K562 (cell line): ENCODE measurements around the gene EPGN. TPM values are rescaled to one million over a fixed set of nuclear protein-coding genes. Genes with fewer than 3 reads are reported as not detected.
A peak's percentile ranks its signal among the peaks of the same experiment; 100 is the strongest.

Experiments
- CCAR2 ChIP-seq: fragments of 200-400 bp; formaldehyde crosslinking; IDR thresholded peaks from 2 replicates; pipeline ENCODE4 v1.6.1; 2017; ENCODE audit warnings: mild to moderate bottlenecking, low read depth, low read length
- CXXC5 ChIP-seq: fragments of 250-450 bp; sonication (Bioruptor Pico); IDR thresholded peaks from 2 replicates; pipeline ENCODE4 v1.8.0; 2022; ENCODE audit warnings: inconsistent platforms, mild to moderate bottlenecking, moderate library complexity
- FOXA1 ChIP-seq: fragments of 450-650 bp; IDR thresholded peaks from 2 replicates; pipeline ENCODE4 v1.6.1; 2016; ENCODE audit warnings: mild to moderate bottlenecking, borderline replicate concordance
- KDM5B ChIP-seq: fragments of 200-600 bp; sonication (generic); IDR thresholded peaks from 2 replicates; pipeline ENCODE4 v1.6.1; 2012; ENCODE audit warnings: low read depth, mild to moderate bottlenecking, moderate library complexity, low read length, control low read depth, inconsistent platforms; ENCODE audit not compliant: insufficient replicate concordance
- MTA3 ChIP-seq: fragments of 450-650 bp; formaldehyde crosslinking; IDR thresholded peaks from 2 replicates; pipeline ENCODE4 v1.6.1; 2017; ENCODE audit warnings: mild to moderate bottlenecking, borderline replicate concordance
- MTF1 ChIP-seq: fragments of 250-450 bp; sonication (Bioruptor Pico); IDR thresholded peaks from 2 replicates; pipeline ENCODE4 v1.9.0; 2021; ENCODE audit warnings: moderate library complexity, mild to moderate bottlenecking, inconsistent platforms, borderline replicate concordance
- NFRKB ChIP-seq: fragments of 450-650 bp; IDR thresholded peaks from 2 replicates; pipeline ENCODE4 v1.6.1; 2016; ENCODE audit warnings: low read depth
- POLR2A ChIP-seq: fragments of 450-650 bp; conservative IDR thresholded peaks from 2 replicates; pipeline ENCODE4 v1.6.1; 2016
- TSC22D4 ChIP-seq: fragments of 450-650 bp; IDR thresholded peaks from 2 replicates; pipeline ENCODE4 v1.6.1; 2016; ENCODE audit warnings: missing genetic modification characterization, missing biosample characterization, control low read depth
- YY1 ChIP-seq, 3 experiments: IDR thresholded peaks; 2 replicates each; pipeline ENCODE4 v1.6.1; 2011; ENCODE audit warnings: low read length in 2 of 3, mild to moderate bottlenecking in 2 of 3, moderate library complexity in 2 of 3, borderline replicate concordance in 1 of 3, control low read depth in 1 of 3, low read depth in 1 of 3; ENCODE audit not compliant: insufficient read depth in 3 of 3, insufficient replicate concordance in 2 of 3, control insufficient read depth in 1 of 3, insufficient read length in 1 of 3; ENCODE audit errors: extremely low read depth in 1 of 3
- ZNF583 ChIP-seq: fragments of 250-450 bp; sonication (Bioruptor Pico); IDR thresholded peaks from 2 replicates; pipeline ENCODE4 v1.4.0; 2020
- ZNF76 ChIP-seq: fragments of 250-450 bp; sonication (Bioruptor Pico); IDR thresholded peaks from 2 replicates; pipeline ENCODE4 v1.4.0; 2020; ENCODE audit warnings: mild to moderate bottlenecking, moderate library complexity, borderline replicate concordance
- ZNF766 ChIP-seq: fragments of 200-800 bp; sonication (Bioruptor generic); conservative IDR thresholded peaks from 2 replicates; pipeline ENCODE4 v1.6.1; 2016; ENCODE audit warnings: missing genetic modification characterization, missing compliant biosample characterization
- ZNF77 ChIP-seq: fragments of 250-450 bp; sonication (Bioruptor Pico); IDR thresholded peaks from 2 replicates; pipeline ENCODE4 v1.5.0; 2020
- polyA plus RNA-seq, 8 experiments: library from polyadenylated mRNA; depleted of rRNA in 4 of 8; stranded (reverse) in 5 of 8; unstranded in 3 of 8; fragments of >200 nt; fragmentation: Nextera tagmentation in 2 of 8; fragmentation: Illumina TruSeq in 1 of 8; extraction: Ambion mirVana in 2 of 8; extraction: Trizol in 1 of 8; gene quantifications; 2 replicates each; pipeline versions ENCODE4 v1.2.1 to v1.2.3, GENCODE V29; 2011 to 2014; ENCODE audit warnings: inconsistent platforms in 1 of 8, missing spikeins in 1 of 8
- total RNA-seq, 7 experiments: library from RNA; depleted of rRNA in 6 of 7; stranded (reverse); fragments of >200 nt in 6 of 7; fragmentation: Illumina TruSeq in 2 of 7; extraction: Trizol in 2 of 7; gene quantifications; 2 replicates each; pipeline versions ENCODE4 v1.2.1 to v1.2.3, GENCODE V29; 2011 to 2021; ENCODE audit warnings: low replicate concordance in 1 of 7
- TF ChIP-seq, protein P1 (sequence below): fragments of 450-650 bp; IDR thresholded peaks from 2 replicates; pipeline ENCODE4 v1.6.1; 2016; ENCODE audit warnings: borderline replicate concordance
- TF ChIP-seq, protein P2 (sequence below): sonication (generic); formaldehyde crosslinking; IDR thresholded peaks from 2 replicates; pipeline ENCODE4 v1.8.1; 2023; ENCODE audit warnings: mild to moderate bottlenecking, missing genetic modification reagents
- TF ChIP-seq, protein P3 (sequence below): fragments of 450-650 bp; IDR thresholded peaks from 2 replicates; pipeline ENCODE4 v1.6.1; 2016; ENCODE audit warnings: mild to moderate bottlenecking
- TF ChIP-seq, protein P4 (sequence below), 2 experiments: fragments of 450-650 bp in 1 of 2; sonication (generic) in 1 of 2; formaldehyde crosslinking; conservative IDR thresholded peaks; 2 replicates each; pipeline versions ENCODE4 v1.4.0 to v1.8.1; 2020 to 2022; ENCODE audit warnings: mild to moderate bottlenecking in 1 of 2, missing genetic modification reagents in 1 of 2
- TF ChIP-seq, protein P5 (sequence below), 2 experiments: fragments of 250-450 bp in 1 of 2; fragments of 450-650 bp in 1 of 2; sonication (Bioruptor Pico) in 1 of 2; IDR thresholded peaks; 2 replicates each; pipeline versions ENCODE4 v1.6.1 to v1.8.0; 2016 to 2021; ENCODE audit warnings: mild to moderate bottlenecking in 2 of 2, moderate library complexity in 2 of 2, missing compliant biosample characterization in 1 of 2, missing genetic modification characterization in 1 of 2

Gene EPGN
- total and polyA plus RNA-seq, 9 of the 15 experiments (the other 6 are each of a cell fraction or from before 2014, with no cell fraction given), result 0.10 to 0.56 TPM; not detected in 7

DNA sequence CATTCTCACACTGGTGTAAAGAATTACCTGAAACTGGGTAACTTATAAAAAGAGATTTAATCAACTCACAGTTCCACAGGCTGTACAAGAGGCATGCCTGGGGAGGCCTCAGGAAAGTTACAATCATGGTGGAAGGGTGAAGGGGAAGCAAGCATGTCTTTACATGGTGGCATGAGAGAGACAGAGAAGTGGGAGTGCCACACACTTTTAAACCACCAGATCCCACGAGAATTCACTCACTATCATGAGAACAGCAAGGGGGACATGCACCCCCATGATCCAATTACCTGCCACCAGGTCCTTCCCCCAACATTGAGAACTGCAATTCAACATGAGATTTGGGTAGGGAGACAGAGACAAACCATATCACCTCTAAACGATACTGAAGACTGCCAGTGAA is 23.0 kb downstream of the EPGN start (continued):
- TF ChIP-seq YY1 (IDR thresholded peaks at IDR 0.05; ENCODE audit: borderline replicate concordance in 1 of 3, control insufficient read depth in 1 of 3, extremely low read depth in 1 of 3, insufficient read depth in 3 of 3, insufficient read length in 1 of 3, insufficient replicate concordance in 2 of 3, low read depth in 1 of 3, low read length in 2 of 3) (peak in 1 of 3 experiments; percentile 69), ZNF76 (CRISPR knock-in tag) (no peak), MTF1 (no peak), ZNF583 (CRISPR knock-in tag) (0 out of 2 replicates have a peak, but pooled peaks have one; percentile 21), KDM5B (peak; percentile 32), CCAR2 (no peak), POLR2A (peak; percentile 59), ZNF77 (CRISPR knock-in tag) (no peak), TSC22D4 (tag) (no peak), CXXC5 (CRISPR knock-in tag) (peak; percentile 33), NFRKB (peak; percentile 72), FOXA1 (no peak), MTA3 (peak; percentile 53; the same call in 1 of the 2 replicates), ZNF766 (CRISPR knock-in tag) (peak; percentile 65)
- TF ChIP-seq, protein P1, sequence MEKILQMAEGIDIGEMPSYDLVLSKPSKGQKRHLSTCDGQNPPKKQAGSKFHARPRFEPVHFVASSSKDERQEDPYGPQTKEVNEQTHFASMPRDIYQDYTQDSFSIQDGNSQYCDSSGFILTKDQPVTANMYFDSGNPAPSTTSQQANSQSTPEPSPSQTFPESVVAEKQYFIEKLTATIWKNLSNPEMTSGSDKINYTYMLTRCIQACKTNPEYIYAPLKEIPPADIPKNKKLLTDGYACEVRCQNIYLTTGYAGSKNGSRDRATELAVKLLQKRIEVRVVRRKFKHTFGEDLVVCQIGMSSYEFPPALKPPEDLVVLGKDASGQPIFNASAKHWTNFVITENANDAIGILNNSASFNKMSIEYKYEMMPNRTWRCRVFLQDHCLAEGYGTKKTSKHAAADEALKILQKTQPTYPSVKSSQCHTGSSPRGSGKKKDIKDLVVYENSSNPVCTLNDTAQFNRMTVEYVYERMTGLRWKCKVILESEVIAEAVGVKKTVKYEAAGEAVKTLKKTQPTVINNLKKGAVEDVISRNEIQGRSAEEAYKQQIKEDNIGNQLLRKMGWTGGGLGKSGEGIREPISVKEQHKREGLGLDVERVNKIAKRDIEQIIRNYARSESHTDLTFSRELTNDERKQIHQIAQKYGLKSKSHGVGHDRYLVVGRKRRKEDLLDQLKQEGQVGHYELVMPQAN, result no peak
- TF ChIP-seq, protein P2, sequence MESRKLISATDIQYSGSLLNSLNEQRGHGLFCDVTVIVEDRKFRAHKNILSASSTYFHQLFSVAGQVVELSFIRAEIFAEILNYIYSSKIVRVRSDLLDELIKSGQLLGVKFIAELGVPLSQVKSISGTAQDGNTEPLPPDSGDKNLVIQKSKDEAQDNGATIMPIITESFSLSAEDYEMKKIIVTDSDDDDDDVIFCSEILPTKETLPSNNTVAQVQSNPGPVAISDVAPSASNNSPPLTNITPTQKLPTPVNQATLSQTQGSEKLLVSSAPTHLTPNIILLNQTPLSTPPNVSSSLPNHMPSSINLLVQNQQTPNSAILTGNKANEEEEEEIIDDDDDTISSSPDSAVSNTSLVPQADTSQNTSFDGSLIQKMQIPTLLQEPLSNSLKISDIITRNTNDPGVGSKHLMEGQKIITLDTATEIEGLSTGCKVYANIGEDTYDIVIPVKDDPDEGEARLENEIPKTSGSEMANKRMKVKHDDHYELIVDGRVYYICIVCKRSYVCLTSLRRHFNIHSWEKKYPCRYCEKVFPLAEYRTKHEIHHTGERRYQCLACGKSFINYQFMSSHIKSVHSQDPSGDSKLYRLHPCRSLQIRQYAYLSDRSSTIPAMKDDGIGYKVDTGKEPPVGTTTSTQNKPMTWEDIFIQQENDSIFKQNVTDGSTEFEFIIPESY (CRISPR knock-in tag), result no peak
- TF ChIP-seq, protein P3, sequence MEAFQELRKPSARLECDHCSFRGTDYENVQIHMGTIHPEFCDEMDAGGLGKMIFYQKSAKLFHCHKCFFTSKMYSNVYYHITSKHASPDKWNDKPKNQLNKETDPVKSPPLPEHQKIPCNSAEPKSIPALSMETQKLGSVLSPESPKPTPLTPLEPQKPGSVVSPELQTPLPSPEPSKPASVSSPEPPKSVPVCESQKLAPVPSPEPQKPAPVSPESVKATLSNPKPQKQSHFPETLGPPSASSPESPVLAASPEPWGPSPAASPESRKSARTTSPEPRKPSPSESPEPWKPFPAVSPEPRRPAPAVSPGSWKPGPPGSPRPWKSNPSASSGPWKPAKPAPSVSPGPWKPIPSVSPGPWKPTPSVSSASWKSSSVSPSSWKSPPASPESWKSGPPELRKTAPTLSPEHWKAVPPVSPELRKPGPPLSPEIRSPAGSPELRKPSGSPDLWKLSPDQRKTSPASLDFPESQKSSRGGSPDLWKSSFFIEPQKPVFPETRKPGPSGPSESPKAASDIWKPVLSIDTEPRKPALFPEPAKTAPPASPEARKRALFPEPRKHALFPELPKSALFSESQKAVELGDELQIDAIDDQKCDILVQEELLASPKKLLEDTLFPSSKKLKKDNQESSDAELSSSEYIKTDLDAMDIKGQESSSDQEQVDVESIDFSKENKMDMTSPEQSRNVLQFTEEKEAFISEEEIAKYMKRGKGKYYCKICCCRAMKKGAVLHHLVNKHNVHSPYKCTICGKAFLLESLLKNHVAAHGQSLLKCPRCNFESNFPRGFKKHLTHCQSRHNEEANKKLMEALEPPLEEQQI, result peak; percentile 28; the same call in 1 of the 2 replicates
- TF ChIP-seq, protein P4, sequence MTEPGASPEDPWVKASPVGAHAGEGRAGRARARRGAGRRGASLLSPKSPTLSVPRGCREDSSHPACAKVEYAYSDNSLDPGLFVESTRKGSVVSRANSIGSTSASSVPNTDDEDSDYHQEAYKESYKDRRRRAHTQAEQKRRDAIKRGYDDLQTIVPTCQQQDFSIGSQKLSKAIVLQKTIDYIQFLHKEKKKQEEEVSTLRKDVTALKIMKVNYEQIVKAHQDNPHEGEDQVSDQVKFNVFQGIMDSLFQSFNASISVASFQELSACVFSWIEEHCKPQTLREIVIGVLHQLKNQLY (CRISPR knock-in tag; conservative IDR thresholded peaks at IDR 0.05), result no peak
- TF ChIP-seq, protein P5, sequence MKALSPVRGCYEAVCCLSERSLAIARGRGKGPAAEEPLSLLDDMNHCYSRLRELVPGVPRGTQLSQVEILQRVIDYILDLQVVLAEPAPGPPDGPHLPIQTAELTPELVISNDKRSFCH (CRISPR knock-in tag; IDR thresholded peaks at IDR 0.05), result no peak
- TF ChIP-seq, protein P5 (tag; IDR thresholded peaks at IDR 0.05), result peak; percentile 86; the same call in 1 of the 2 replicates
